ENCODE measurements around the gene CABLES2. TPM values are rescaled to one million over a fixed set of nuclear protein-coding genes. Genes with fewer than 3 reads are reported as not detected.

The CABLES2 gene
- total and polyA plus RNA-seq, 2 donors (not counting 3 experiments of a cell fraction or from before 2014, with no cell fraction given): 7.8 to 9.9 TPM

- no peaks in the 10 kb centered on the region for H3K27me3 ChIP-seq (ENCODE audit: control insufficient read depth in 2 of 2, insufficient read depth in 2 of 2, low read length in 2 of 2)
- no peak for TF ChIP-seq POLR2A (IDR thresholded peaks at IDR 0.05; ENCODE audit: low read depth, low read length)
- TF ChIP-seq GATA2 (IDR thresholded peaks at IDR 0.05; ENCODE audit: insufficient read depth, insufficient read length, low read depth, low read length): no peak
- TF ChIP-seq FOS (IDR thresholded peaks at IDR 0.05; ENCODE audit: borderline replicate concordance, insufficient read depth, low read length): no peak
- TF ChIP-seq JUN (IDR thresholded peaks at IDR 0.05; ENCODE audit: borderline replicate concordance, insufficient read depth, insufficient read length, low read depth): no peak
- no peak for TF ChIP-seq POLR2AphosphoS5 (IDR thresholded peaks at IDR 0.05; ENCODE audit: insufficient read depth, low read depth, low read length)
- TF ChIP-seq EZH2 (IDR thresholded peaks at IDR 0.05; ENCODE audit: borderline replicate concordance, low read depth, low read length, severe bottlenecking): no peak
- TF ChIP-seq, protein P1, sequence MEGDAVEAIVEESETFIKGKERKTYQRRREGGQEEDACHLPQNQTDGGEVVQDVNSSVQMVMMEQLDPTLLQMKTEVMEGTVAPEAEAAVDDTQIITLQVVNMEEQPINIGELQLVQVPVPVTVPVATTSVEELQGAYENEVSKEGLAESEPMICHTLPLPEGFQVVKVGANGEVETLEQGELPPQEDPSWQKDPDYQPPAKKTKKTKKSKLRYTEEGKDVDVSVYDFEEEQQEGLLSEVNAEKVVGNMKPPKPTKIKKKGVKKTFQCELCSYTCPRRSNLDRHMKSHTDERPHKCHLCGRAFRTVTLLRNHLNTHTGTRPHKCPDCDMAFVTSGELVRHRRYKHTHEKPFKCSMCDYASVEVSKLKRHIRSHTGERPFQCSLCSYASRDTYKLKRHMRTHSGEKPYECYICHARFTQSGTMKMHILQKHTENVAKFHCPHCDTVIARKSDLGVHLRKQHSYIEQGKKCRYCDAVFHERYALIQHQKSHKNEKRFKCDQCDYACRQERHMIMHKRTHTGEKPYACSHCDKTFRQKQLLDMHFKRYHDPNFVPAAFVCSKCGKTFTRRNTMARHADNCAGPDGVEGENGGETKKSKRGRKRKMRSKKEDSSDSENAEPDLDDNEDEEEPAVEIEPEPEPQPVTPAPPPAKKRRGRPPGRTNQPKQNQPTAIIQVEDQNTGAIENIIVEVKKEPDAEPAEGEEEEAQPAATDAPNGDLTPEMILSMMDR (IDR thresholded peaks at IDR 0.05; ENCODE audit: extremely low read depth in 1 of 2, insufficient read depth in 1 of 2, low read depth in 1 of 2, low read length in 2 of 2): no peak
- TF ChIP-seq MYC (IDR thresholded peaks at IDR 0.05; ENCODE audit: low read depth, low read length): no peak
- TF ChIP-seq, protein P2, sequence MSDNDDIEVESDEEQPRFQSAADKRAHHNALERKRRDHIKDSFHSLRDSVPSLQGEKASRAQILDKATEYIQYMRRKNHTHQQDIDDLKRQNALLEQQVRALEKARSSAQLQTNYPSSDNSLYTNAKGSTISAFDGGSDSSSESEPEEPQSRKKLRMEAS (IDR thresholded peaks at IDR 0.05; ENCODE audit: insufficient read depth, insufficient read length): no peak
- H3K9me1 ChIP-seq (replicated peaks; ENCODE audit: control insufficient read depth, extremely low read depth, insufficient read depth, low read length): no peaks in the 10 kb centered on the region
- peaks cover 0 to 1% of the 10 kb centered on the region in 2 experiments for H3K36me3 ChIP-seq (ENCODE audit: control insufficient read depth in 2 of 2, extremely low read depth in 1 of 2, insufficient read depth in 2 of 2, low read length in 2 of 2)
- H3K27ac ChIP-seq (ENCODE audit: insufficient read depth, low read depth, low read length): no peak overlapping the region
- ChIA-PET CTCF (interaction anchor here (0.7 to 1.5 kb wide), 5 partner anchors 10 to 217 kb away, joined by 3 to 5 read pairs (median 5); no protein-coding TSS in a partner anchor), POLR2A (no interaction called here)
- no peak overlapping the region for H3K9ac ChIP-seq (replicated peaks; ENCODE audit: extremely low read depth, insufficient read depth, low read length)
- H3K4me1 ChIP-seq (ENCODE audit: control insufficient read depth, extremely low read depth, insufficient read depth, low read length): no peaks in the 10 kb centered on the region
- H3K79me2 ChIP-seq (ENCODE audit: control insufficient read depth, insufficient read depth, low read length): no peaks in the 10 kb centered on the region
- no peak overlapping the region for H2AFZ ChIP-seq (ENCODE audit: low read depth, low read length)
- intact Hi-C loops (cut with micrococcal nuclease): no loop called here
- FAIRE-seq (no peak), DNase-seq (ENCODE audit: low read depth, low spot score) (no peak)
- no peaks in the 10 kb centered on the region for H4K20me1 ChIP-seq (replicated peaks; ENCODE audit: control insufficient read depth, extremely low read depth, insufficient read depth, low read length)
- no peak overlapping the region for H3K4me3 ChIP-seq (replicated peaks in 1 of 3; ENCODE audit: insufficient read depth in 1 of 3, low read depth in 1 of 3, low read length in 3 of 3)
- no TSS peak for BruUV-seq (replicated peaks)
- no peaks in the 10 kb centered on the region for H3K9me3 ChIP-seq (replicated peaks; ENCODE audit: control insufficient read depth, insufficient read depth, low read length)
- dilution Hi-C loops (cut with MboI; ENCODE audit: extremely low pct_ligation_motif_present, low sequenced_read_pairs): no loop called here
- H3K4me2 ChIP-seq (ENCODE audit: insufficient read depth, low read length): no peak overlapping the region
Observed at GRCh38 chr20:62400021-62400420, 7.1 kb downstream of the CABLES2 start.
